PC-9 (cell line): ENCODE measurements around the gene CNOT1. TPM values are rescaled to one million over a fixed set of nuclear protein-coding genes. Genes with fewer than 3 reads are reported as not detected.

ENCODE experiments used
- BruUV-seq: library from RNA; stranded (reverse); fragments of 400-500 nt; replicated peaks from 2 replicates; lab custom pipeline; 2021; lab: Mats Ljungman, UMichigan
- CTCF ChIA-PET: fragments of 300-600 bp; sonication (Branson Sonifier 250); formaldehyde crosslinking; loops from one replicate; lab custom pipeline; 2022; ENCODE audit warnings: antibody characterized with exemption; lab: Charles Lee
- POLR2A ChIA-PET: fragments of 300-600 bp; sonication (Branson Sonifier 250); formaldehyde crosslinking; loops from one replicate; lab custom pipeline; 2022; ENCODE audit warnings: antibody characterized with exemption; ENCODE audit not compliant: unreplicated experiment; lab: Charles Lee
- DNase-seq, 2 experiments: peaks; one replicate each; pipeline versions ENCODE4 v3.0.0 to v3.0.0-alpha.2; 2015 to 2022; ENCODE audit warnings: mixed read lengths in 1 of 2
- H2AFZ ChIP-seq: fragments of 200-600 bp; sonication (generic); 2 replicates; pipeline ENCODE4 v1.8.1; 2017; ENCODE audit warnings: antibody characterized with exemption
- H3F3A ChIP-seq: fragments of 200-600 bp; sonication (generic); 2 replicates; pipeline ENCODE4 v1.8.1; 2017; ENCODE audit warnings: antibody characterized with exemption, mild to moderate bottlenecking, low read depth; ENCODE audit not compliant: insufficient read depth
- H3K27ac ChIP-seq: fragments of 200-600 bp; sonication (generic); 2 replicates; pipeline ENCODE4 v1.6.1; 2016; ENCODE audit warnings: mixed run types
- H3K27me3 ChIP-seq: fragments of 200-600 bp; sonication (generic); 2 replicates; pipeline ENCODE4 v1.6.1; 2016; ENCODE audit warnings: low read depth, mixed run types; ENCODE audit not compliant: insufficient read depth
- H3K36me3 ChIP-seq: fragments of 200-600 bp; sonication (generic); 2 replicates; pipeline ENCODE4 v1.6.1; 2016; ENCODE audit warnings: low read depth, mixed run types
- H3K4me1 ChIP-seq: fragments of 200-600 bp; sonication (generic); replicated peaks from 2 replicates; pipeline ENCODE4 v1.6.1; 2016; ENCODE audit warnings: mixed run types; ENCODE audit not compliant: insufficient read depth
- H3K4me2 ChIP-seq: fragments of 200-600 bp; sonication (generic); 2 replicates; pipeline ENCODE4 v1.6.1; 2017; ENCODE audit warnings: mixed run types
- H3K4me3 ChIP-seq: fragments of 200-600 bp; sonication (generic); 2 replicates; pipeline ENCODE4 v1.6.1; 2016; ENCODE audit warnings: mixed run types
- H3K79me2 ChIP-seq: fragments of 200-600 bp; sonication (generic); 2 replicates; pipeline ENCODE4 v1.6.1; 2017; ENCODE audit warnings: low read depth, mixed run types
- H3K9me2 ChIP-seq: fragments of 200-600 bp; sonication (generic); 2 replicates; pipeline ENCODE4 v1.8.1; 2017; ENCODE audit warnings: mild to moderate bottlenecking; ENCODE audit not compliant: insufficient read depth
- H3K9me3 ChIP-seq: fragments of 200-600 bp; sonication (generic); 2 replicates; pipeline ENCODE4 v1.8.1; 2016; ENCODE audit warnings: low read depth; ENCODE audit not compliant: insufficient read depth
- H4K20me1 ChIP-seq: fragments of 200-600 bp; sonication (generic); 2 replicates; pipeline ENCODE4 v1.8.1; 2017; ENCODE audit not compliant: insufficient read depth
- EZH2 ChIP-seq: fragments of 200-600 bp; sonication (generic); IDR thresholded peaks from 2 replicates; pipeline ENCODE4 v1.8.0; 2017; ENCODE audit warnings: antibody characterized with exemption, low read depth
- intact Hi-C: fragments of 100-400 bp; cut with micrococcal nuclease; formaldehyde crosslinking; loops from one replicate; pipeline ENCODE4 v1.10.0; 2022; ENCODE audit not compliant: unreplicated experiment
- total RNA-seq: library from RNA; stranded (reverse); gene quantifications from 2 replicates; pipeline ENCODE4 v1.2.3, GENCODE V29; 2021
- TF ChIP-seq, protein P1 (sequence below): fragments of 200-600 bp; sonication (generic); conservative IDR thresholded peaks from 2 replicates; pipeline ENCODE4 v1.6.1; 2017; ENCODE audit warnings: mixed run types, antibody characterized with exemption, mild to moderate bottlenecking, moderate library complexity

Gene CNOT1
- total RNA-seq, 1 experiment from 2014 or later, result 233 TPM

DNA sequence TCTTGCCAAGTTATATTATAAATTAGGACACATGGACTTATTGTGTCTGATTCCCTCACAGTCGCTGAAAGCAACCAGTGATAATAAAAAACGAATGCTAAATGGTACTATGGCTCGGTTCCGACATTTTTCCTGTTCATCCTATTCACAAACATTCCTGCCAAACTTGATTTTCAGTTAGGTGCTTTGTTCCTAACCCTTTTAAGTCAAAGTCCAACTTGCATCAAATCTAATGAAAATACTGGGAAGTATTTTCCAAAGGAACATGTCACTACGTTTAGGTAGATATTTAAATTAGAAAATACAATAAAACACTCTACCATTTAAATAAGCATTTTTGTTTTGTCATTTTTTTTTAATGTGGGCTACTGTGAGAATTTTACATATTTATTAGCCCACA lies 93.3 kb downstream of the CNOT1 start:
- Histone ChIP-seq H3K9me2 (no peaks in the 10 kb centered on the region), H3K9me3 (no peaks in the 10 kb centered on the region), H3F3A (peaks cover 33% of the 10 kb centered on the region), H2AFZ (no peak overlapping the region), H3K4me3 (no peak overlapping the region), H3K4me2 (no peak overlapping the region), H3K27ac (no peak overlapping the region), H3K79me2 (no peaks in the 10 kb centered on the region), H3K4me1 (no peaks in the 10 kb centered on the region), H3K27me3 (no peaks in the 10 kb centered on the region), H3K36me3 (peaks cover 74% of the 10 kb centered on the region), H4K20me1 (peaks cover 19% of the 10 kb centered on the region)
- DNase-seq, result no peak
- TF ChIP-seq EZH2, result no peak
- TF ChIP-seq, protein P1, sequence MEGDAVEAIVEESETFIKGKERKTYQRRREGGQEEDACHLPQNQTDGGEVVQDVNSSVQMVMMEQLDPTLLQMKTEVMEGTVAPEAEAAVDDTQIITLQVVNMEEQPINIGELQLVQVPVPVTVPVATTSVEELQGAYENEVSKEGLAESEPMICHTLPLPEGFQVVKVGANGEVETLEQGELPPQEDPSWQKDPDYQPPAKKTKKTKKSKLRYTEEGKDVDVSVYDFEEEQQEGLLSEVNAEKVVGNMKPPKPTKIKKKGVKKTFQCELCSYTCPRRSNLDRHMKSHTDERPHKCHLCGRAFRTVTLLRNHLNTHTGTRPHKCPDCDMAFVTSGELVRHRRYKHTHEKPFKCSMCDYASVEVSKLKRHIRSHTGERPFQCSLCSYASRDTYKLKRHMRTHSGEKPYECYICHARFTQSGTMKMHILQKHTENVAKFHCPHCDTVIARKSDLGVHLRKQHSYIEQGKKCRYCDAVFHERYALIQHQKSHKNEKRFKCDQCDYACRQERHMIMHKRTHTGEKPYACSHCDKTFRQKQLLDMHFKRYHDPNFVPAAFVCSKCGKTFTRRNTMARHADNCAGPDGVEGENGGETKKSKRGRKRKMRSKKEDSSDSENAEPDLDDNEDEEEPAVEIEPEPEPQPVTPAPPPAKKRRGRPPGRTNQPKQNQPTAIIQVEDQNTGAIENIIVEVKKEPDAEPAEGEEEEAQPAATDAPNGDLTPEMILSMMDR, result no peak
- ChIA-PET CTCF (no interaction called here), POLR2A (interaction anchor here (0.5 kb wide), 1 partner anchor 74 kb away, joined by 9 read pairs; no protein-coding TSS in a partner anchor)
- no TSS peak for BruUV-seq
- intact Hi-C loops, result no loop called here

DNA sequence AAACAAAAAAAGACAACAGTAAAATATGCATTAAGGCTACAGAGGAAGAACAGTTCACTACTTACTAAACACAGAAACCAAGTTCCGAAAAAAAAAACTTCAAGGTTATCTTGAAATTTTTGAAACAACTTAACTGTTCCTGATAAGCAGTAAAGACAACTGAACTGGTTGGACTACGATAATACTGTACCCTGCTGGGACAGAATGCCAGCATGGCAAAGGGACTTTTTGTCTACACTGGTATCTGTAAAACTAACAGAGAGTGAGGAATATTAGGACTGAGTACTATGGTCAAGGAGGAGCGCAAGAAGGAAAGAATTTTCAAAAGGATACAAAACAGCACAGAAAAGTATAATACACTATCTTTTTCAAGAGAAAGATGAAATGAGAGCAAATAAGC lies 94.5 kb downstream of the CNOT1 start:
- Histone ChIP-seq H3K27me3 (no peaks in the 10 kb centered on the region), H3K4me3 (no peak overlapping the region), H3F3A (peaks cover 44% of the 10 kb centered on the region), H3K27ac (no peak overlapping the region), H4K20me1 (peaks cover 21% of the 10 kb centered on the region), H3K9me3 (no peaks in the 10 kb centered on the region), H3K9me2 (no peaks in the 10 kb centered on the region), H2AFZ (no peak overlapping the region), H3K4me2 (no peak overlapping the region), H3K4me1 (no peaks in the 10 kb centered on the region), H3K79me2 (no peaks in the 10 kb centered on the region), H3K36me3 (peaks cover 79% of the 10 kb centered on the region)
- intact Hi-C loops, result no loop called here
- TF ChIP-seq, protein P1, result no peak
- no peak for TF ChIP-seq EZH2
- ChIA-PET CTCF (no interaction called here), POLR2A (no interaction called here)
- BruUV-seq, result no TSS peak
- no peak for DNase-seq

DNA sequence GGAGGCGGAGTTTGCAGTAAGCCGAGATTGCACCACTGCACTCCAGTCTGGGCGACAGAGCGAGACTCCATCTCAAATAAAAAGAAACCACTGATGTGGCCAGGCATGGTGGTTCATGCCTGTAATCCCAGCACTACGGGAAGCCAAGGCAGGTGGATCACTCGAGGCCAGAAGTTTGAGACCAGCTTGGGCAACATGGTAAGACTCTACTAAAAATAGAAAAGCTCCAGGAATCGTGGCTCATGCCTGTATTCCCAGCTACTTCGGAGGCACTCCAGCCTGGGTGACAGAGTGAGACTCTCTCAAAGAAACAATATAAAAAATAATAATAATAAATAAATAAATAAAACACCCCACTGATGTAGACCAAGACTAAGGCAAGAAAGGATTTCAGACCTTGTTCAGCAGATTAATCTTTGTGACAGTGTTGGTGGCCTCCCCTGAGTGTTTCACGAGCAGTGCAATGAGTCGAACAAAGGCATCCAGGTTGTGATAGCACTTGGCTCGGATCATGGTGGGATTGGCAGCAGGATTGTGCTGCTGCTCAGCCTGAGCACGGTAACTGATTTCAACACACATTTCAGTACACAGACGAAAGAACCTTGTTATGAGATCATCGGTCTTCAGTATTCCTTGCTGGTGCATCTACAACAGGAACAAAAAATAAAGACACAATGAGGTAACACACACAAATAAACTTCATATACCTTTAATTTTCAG lies 95.7 kb downstream of the CNOT1 start:
- Histone ChIP-seq H3K36me3 (peaks cover 82% of the 10 kb centered on the region), H3K27me3 (no peaks in the 10 kb centered on the region)
- no TSS peak for BruUV-seq

More for the DNA sequence above, 95.7 kb downstream of the CNOT1 start:
- no peaks in the 10 kb centered on the region for H3K4me1 ChIP-seq
- TF ChIP-seq, protein P1, result no peak
- no peak for TF ChIP-seq EZH2
- ChIA-PET CTCF (no interaction called here), POLR2A (no interaction called here)
- H3F3A ChIP-seq, result peaks cover 53% of the 10 kb centered on the region
- no peak overlapping the region for H3K4me3 ChIP-seq
- H3K9me2 ChIP-seq, result no peaks in the 10 kb centered on the region
- no peak overlapping the region for H2AFZ ChIP-seq
- intact Hi-C loops, result no loop called here
- no peaks in the 10 kb centered on the region for H3K79me2 ChIP-seq
- H3K9me3 ChIP-seq, result no peaks in the 10 kb centered on the region
- no peak overlapping the region for H3K27ac ChIP-seq
- DNase-seq, result no peak
- peaks cover 21% of the 10 kb centered on the region for H4K20me1 ChIP-seq
- H3K4me2 ChIP-seq, result no peak overlapping the region
